Measurements from ENCODE around the gene UBE3C.

The UBE3C gene

GRCh38 chr7:157299317-157299612 lies 160.5 kb downstream of the UBE3C start:
- DNase-seq = no peak

DNA sequence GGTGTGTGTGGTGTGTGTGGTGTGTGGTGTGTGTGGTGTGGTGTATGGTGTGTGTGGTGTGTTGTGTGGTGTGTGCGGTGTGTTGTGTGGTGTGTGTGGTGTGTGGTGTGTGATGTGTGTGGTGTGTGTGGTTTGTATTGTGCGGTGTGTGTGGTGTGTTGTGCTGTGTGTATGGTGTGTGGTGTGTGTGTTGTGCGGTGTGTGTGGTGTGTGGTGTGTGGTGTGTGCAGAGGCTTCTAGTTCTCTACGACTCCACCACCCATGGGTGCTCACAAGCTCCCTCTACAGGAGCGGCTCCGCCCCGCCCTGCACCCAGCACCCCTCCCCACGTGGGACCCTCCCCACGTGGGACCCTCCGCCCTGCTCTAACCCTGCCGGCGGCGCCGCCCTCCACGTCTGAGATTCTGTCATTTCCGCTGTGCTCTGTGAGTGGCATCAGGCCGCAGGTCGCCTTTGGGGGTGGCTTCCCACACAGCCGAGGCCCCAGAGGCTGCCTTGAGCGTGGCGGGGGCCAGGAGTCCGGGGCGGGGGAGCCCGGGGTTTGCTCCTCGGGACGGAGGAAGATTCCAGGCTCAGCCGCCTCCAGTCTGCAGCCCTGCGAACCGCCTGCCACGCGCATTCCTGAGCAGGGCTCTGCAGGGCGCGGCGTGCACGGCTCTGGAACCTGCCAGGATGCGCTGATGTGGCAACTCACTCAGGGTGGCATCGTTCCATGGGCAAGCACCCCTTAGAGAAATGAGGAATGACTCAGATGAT lies 161.1 kb downstream of the UBE3C start:
- no peak for DNase-seq

GRCh38 chr7:157300369-157300825 lies 161.7 kb downstream of the UBE3C start:
- no peak for DNase-seq

GRCh38 chr7:157301610-157302120 lies 162.9 kb downstream of the UBE3C start:
- DNase-seq = no peak

GRCh38 chr7:157306846-157307838 lies 168.4 kb downstream of the UBE3C start:
- no peak for DNase-seq

- no peak for DNase-seq
Measured at GRCh38 chr7:157309988-157310668, 171.4 kb downstream of the UBE3C start.

- no peak for DNase-seq
Measured at GRCh38 chr7:157310676-157311185, 172.0 kb downstream of the UBE3C start.

DNA sequence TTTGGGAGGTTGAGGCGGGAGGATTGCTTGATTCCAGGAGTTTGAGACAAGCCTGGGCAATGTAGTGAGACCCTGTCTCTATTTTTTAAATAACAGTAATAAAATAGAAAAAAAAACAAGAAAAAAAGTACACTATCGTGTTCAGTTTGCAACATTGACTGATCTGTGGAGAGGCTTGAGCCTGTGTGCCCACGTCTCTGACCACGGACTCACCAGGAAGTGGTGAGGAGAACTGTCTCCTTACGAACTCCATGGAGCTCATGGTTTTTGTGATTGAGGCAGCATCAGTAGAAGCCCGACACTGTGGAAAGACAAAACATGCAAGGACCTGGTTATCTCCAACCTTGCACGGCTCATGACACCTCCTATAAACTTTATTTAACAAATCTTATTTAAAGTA lies 174.2 kb downstream of the UBE3C start:
- DNase-seq = no peak

DNA sequence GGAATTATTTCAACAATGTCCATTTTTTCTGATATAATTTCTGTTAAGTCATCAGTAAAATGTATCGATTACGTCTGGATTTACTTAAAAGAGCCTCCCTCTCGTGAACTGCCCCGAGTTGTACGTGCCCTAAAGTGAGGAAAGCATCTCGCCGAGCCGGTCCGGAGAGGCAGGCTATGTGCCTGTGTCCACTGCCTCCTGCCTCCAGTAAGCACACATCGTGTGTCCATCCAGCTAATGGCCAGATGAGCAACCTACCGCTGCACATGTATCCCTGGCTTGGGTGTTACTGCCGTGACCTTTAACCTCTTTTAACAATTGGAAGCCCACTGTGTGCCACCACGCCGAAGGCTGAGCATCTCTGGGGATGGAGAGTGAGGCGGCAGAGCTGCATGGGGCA lies 174.9 kb downstream of the UBE3C start:
- no peak for DNase-seq

DNA sequence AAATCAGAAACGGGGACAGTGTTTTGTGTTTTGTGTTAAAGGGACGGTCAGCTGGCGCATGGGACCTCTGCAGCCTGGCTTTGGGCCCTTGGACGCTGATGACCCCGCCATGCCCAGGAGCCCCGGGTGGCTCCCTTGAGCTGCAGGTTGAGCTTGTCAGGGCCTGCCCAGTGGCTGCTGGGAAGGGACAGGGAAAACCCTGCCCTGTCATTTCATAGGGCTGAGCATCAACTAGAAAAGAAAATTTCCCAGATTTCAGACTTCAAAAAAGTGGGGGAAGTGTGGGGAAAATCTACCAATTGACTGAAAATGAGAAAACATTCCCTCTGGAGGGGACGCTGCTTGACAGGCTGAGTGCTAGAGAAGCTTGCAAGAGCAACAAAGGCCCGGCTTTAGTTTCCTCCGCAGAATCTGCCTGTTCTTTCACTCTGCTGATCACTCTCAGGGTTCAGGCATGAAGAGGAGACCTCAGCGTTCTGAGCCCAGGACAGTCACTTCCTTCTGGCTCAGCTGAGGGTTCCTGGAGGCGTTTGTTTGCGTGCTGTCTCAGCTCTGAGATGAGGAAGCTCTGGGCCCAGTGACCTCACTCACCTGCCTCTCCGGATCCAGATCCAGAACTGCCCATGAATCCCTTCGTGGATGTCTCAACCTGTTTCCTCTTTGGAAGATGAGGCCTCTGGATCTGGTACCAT lies 179.4 kb downstream of the UBE3C start:
- DNase-seq = no peak

Measured in NCI-H774 (cell line).